ENCODE data around the gene SSH2. TPM values are rescaled to one million over a fixed set of nuclear protein-coding genes. Genes with fewer than 3 reads are reported as not detected.

Gene SSH2
- total and polyA plus RNA-seq, 2 donors from 2014 or later = 19.7 to 62.5 TPM

- DNase-seq (no peak), FAIRE-seq (no peak)
- no peak overlapping the region for H3K4me3 ChIP-seq (ENCODE audit: low read length in 3 of 3)
- no peak for TF ChIP-seq CTCF (IDR thresholded peaks at IDR 0.05; ENCODE audit: borderline replicate concordance, extremely low read depth, insufficient read depth)
- H3K9me3 ChIP-seq (ENCODE audit: control insufficient read depth in 2 of 3, insufficient read depth in 1 of 3, low read length in 3 of 3) = no peaks in the 10 kb centered on the region
- no peaks in the 10 kb centered on the region for H3K27me3 ChIP-seq (ENCODE audit: control insufficient read depth, insufficient read depth, low read length)
- H3K9ac ChIP-seq (ENCODE audit: low read length in 3 of 3) = peak overlapping the region in 1 of 3 donors; percentile 34
- intact Hi-C loops (cut with DNase I) = no loop called here
- H3K27ac ChIP-seq (ENCODE audit: low read depth in 2 of 2, low read length in 2 of 2) = no peak overlapping the region
- H3K36me3 ChIP-seq (ENCODE audit: control insufficient read depth in 2 of 3, insufficient read depth in 3 of 3, low read length in 3 of 3) = no peaks in the 10 kb centered on the region
- H3K4me1 ChIP-seq (ENCODE audit: control insufficient read depth in 2 of 3, insufficient read depth in 2 of 3, low read depth in 1 of 3, low read length in 3 of 3) = no peaks in the 10 kb centered on the region
These were observed 172.2 kb downstream of the SSH2 start for GRCh38 chr17:29757788-29758187.

DNA sequence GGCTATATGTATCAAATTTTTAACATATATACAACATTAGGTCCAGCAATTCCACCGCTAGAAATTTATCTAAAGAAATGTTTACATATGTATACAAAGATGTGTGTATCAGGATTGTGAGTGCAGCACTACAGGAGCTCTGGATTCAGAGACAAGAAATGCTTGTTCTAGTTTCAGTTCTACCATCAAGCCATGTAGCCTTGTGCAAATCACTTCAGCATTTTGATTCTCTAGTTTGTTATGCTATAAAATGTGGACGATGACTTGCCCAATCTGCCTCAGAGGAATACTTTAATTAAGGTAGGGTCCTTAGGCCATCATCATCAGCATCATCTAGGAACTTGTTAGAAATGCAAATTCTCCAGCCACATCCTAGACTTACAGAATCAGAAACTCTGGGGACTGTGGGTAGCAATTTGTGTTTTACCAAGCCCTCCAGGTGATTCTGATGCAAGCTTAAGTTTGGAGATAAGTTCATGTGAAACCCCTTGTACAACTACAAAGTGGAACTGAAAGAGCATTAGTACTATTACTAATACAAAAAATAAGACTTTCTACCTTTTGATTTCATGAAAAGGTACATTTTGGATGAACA lies 176.1 kb downstream of the SSH2 start:
- no peaks in the 10 kb centered on the region for H3K27me3 ChIP-seq (ENCODE audit: control insufficient read depth, insufficient read depth, low read length)
- H3K27ac ChIP-seq (ENCODE audit: low read depth in 2 of 2, low read length in 2 of 2) = no peak overlapping the region
- H3K4me1 ChIP-seq (ENCODE audit: control insufficient read depth in 2 of 3, insufficient read depth in 2 of 3, low read depth in 1 of 3, low read length in 3 of 3) = no peaks in the 10 kb centered on the region
- no peaks in the 10 kb centered on the region for H3K36me3 ChIP-seq (ENCODE audit: control insufficient read depth in 2 of 3, insufficient read depth in 3 of 3, low read length in 3 of 3)
- H3K4me3 ChIP-seq (ENCODE audit: low read length in 3 of 3) = no peak overlapping the region
- no peak for TF ChIP-seq CTCF (IDR thresholded peaks at IDR 0.05; ENCODE audit: borderline replicate concordance, extremely low read depth, insufficient read depth)
- DNase-seq = no peak
- intact Hi-C loops (cut with DNase I) = no loop called here
- no peak overlapping the region for H3K9ac ChIP-seq (ENCODE audit: low read length in 3 of 3)
- no peaks in the 10 kb centered on the region for H3K9me3 ChIP-seq (ENCODE audit: control insufficient read depth in 2 of 3, insufficient read depth in 1 of 3, low read length in 3 of 3)
- no peak for FAIRE-seq

DNA sequence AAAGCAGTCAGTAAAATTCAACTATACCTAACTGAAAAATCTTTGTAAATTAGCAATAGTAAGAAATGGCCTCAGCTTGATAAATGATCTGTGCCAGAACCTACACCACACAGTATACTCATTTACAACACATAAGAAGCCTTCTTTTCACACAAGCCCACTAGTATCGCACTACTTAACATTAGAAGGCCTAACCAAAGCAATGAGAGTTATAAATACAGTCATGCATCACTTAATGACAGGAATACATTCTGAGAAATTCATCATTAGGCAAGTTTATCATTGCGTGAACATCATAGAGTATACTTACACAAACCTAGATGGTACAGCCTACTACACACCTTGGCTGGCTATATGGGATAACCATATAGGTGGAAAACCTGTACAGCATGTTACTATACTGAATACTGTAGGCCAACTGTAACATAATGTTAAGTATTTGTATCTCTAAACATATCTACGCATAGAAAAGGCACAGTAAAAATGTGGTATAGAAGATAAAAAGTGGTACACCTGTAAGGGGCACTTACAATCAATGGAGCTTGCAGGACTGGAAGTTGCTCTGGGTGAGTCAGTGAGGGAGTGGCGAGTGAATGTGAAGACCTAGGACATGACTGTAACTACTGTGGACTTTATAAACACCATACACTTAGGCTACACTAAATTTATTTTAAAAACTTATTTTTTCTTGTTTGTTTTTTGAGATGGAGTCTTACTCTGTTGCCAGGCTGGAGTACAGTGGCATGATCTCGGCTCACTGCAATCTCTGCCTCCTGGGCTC lies 180.8 kb downstream of the SSH2 start:
- intact Hi-C loops (cut with DNase I) = no loop called here
- Histone ChIP-seq H3K9me3 (ENCODE audit: control insufficient read depth in 2 of 3, insufficient read depth in 1 of 3, low read length in 3 of 3) (no peaks in the 10 kb centered on the region), H3K4me3 (ENCODE audit: low read length in 3 of 3) (no peak overlapping the region), H3K27ac (ENCODE audit: low read depth in 2 of 2, low read length in 2 of 2) (no peak overlapping the region), H3K27me3 (ENCODE audit: control insufficient read depth, insufficient read depth, low read length) (no peaks in the 10 kb centered on the region), H3K9ac (ENCODE audit: low read length in 3 of 3) (no peak overlapping the region), H3K4me1 (ENCODE audit: control insufficient read depth in 2 of 3, insufficient read depth in 2 of 3, low read depth in 1 of 3, low read length in 3 of 3) (no peaks in the 10 kb centered on the region), H3K36me3 (ENCODE audit: control insufficient read depth in 2 of 3, insufficient read depth in 3 of 3, low read length in 3 of 3) (no peaks in the 10 kb centered on the region)
- no peak for TF ChIP-seq CTCF (IDR thresholded peaks at IDR 0.05; ENCODE audit: borderline replicate concordance, extremely low read depth, insufficient read depth)
- FAIRE-seq (no peak), DNase-seq (no peak)

Data from kidney (tissue), 14 donors.